H9 (cell line): Measurements from ENCODE around the gene PLEKHG5. TPM values are rescaled to one million over a fixed set of nuclear protein-coding genes. Genes with fewer than 3 reads are reported as not detected.
A peak's percentile ranks its signal among the peaks of the same experiment; 100 is the strongest.

Experiments used
- DNase-seq: peaks from one replicate; pipeline ENCODE4 v3.0.0-alpha.2; 2017
- H2AFZ ChIP-seq: one replicate; pipeline ENCODE4 v1.6.1; 2013; ENCODE audit warnings: mild to moderate bottlenecking, low read length, control low read depth, moderate library complexity
- H2AK5ac ChIP-seq: 2 replicates; pipeline ENCODE4 v1.6.1; 2013; ENCODE audit warnings: low read length, control low read depth, mixed read lengths; ENCODE audit not compliant: insufficient read length
- H2BK120ac ChIP-seq: one replicate; pipeline ENCODE4 v1.6.1; 2013; ENCODE audit warnings: low read depth, mild to moderate bottlenecking, low read length, control low read depth, inconsistent platforms; ENCODE audit not compliant: poor library complexity, severe bottlenecking
- H2BK12ac ChIP-seq: 2 replicates; pipeline ENCODE4 v1.6.1; 2013; ENCODE audit warnings: low read length, control low read depth, mixed read lengths, low read depth; ENCODE audit not compliant: insufficient read length
- H2BK15ac ChIP-seq: 2 replicates; pipeline ENCODE4 v1.6.1; 2013; ENCODE audit warnings: low read depth, low read length, control low read depth
- H2BK20ac ChIP-seq: one replicate; pipeline ENCODE4 v1.6.1; 2013; ENCODE audit warnings: low read depth, mild to moderate bottlenecking, low read length, control low read depth, inconsistent platforms; ENCODE audit not compliant: poor library complexity, severe bottlenecking
- H2BK5ac ChIP-seq: 2 replicates; pipeline ENCODE4 v1.6.1; 2013; ENCODE audit warnings: low read length, control low read depth, mixed read lengths; ENCODE audit not compliant: insufficient read length
- H3K14ac ChIP-seq: 2 replicates; pipeline ENCODE4 v1.6.1; 2013; ENCODE audit warnings: low read length, control low read depth; ENCODE audit not compliant: insufficient read depth
- H3K18ac ChIP-seq: 2 replicates; pipeline ENCODE4 v1.6.1; 2013; ENCODE audit warnings: low read depth, mild to moderate bottlenecking, mixed read lengths, low read length, control low read depth; ENCODE audit not compliant: insufficient read length
- H3K23ac ChIP-seq: 2 replicates; pipeline ENCODE4 v1.6.1; 2013; ENCODE audit warnings: low read length, control low read depth, mixed read lengths, low read depth; ENCODE audit not compliant: insufficient read length
- H3K23me2 ChIP-seq: 2 replicates; pipeline ENCODE4 v1.6.1; 2013; ENCODE audit warnings: low read depth, mild to moderate bottlenecking, mixed read lengths, low read length, control low read depth; ENCODE audit not compliant: insufficient read length, poor library complexity, severe bottlenecking
- H3K27ac ChIP-seq: 2 replicates; pipeline ENCODE4 v1.5.1; 2013; ENCODE audit warnings: low read length, control low read depth, mixed read lengths, low read depth; ENCODE audit not compliant: insufficient read length
- H3K27me3 ChIP-seq: 2 replicates; pipeline ENCODE4 v1.6.1; 2013; ENCODE audit warnings: low read length, control low read depth, inconsistent platforms; ENCODE audit not compliant: insufficient read depth
- H3K4ac ChIP-seq: 2 replicates; pipeline ENCODE4 v1.6.1; 2013; ENCODE audit warnings: low read depth, mild to moderate bottlenecking, control low read depth, inconsistent platforms, low read length, moderate library complexity
- H3K4me1 ChIP-seq: 2 replicates; pipeline ENCODE4 v1.6.1; 2013; ENCODE audit warnings: low read length, control low read depth, inconsistent platforms; ENCODE audit not compliant: insufficient read depth
- H3K4me2 ChIP-seq: 2 replicates; pipeline ENCODE4 v1.6.1; 2013; ENCODE audit warnings: low read length, control low read depth, mixed read lengths; ENCODE audit not compliant: insufficient read length, insufficient read depth
- H3K56ac ChIP-seq: 2 replicates; pipeline ENCODE4 v1.6.1; 2013; ENCODE audit warnings: low read depth, mild to moderate bottlenecking, mixed read lengths, low read length, control low read depth; ENCODE audit not compliant: insufficient read length
- H3K79me1 ChIP-seq: 2 replicates; pipeline ENCODE4 v1.6.1; 2013; ENCODE audit warnings: low read depth, mild to moderate bottlenecking, moderate library complexity, low read length, control low read depth, inconsistent platforms; ENCODE audit not compliant: insufficient read depth, poor library complexity, severe bottlenecking
- H3K79me2 ChIP-seq: 2 replicates; pipeline ENCODE4 v1.6.1; 2013; ENCODE audit warnings: low read length, control low read depth, inconsistent platforms; ENCODE audit not compliant: insufficient read depth
- H3K9ac ChIP-seq: 2 replicates; pipeline ENCODE4 v1.6.1; 2013; ENCODE audit warnings: low read length, control low read depth, mixed read lengths; ENCODE audit not compliant: insufficient read length; ENCODE audit errors: extremely low read depth
- H3K9me3 ChIP-seq: one replicate; pipeline ENCODE4 v1.6.1; 2013; ENCODE audit warnings: low read depth, low read length, inconsistent platforms; ENCODE audit not compliant: control insufficient read depth
- H3T11ph ChIP-seq: one replicate; pipeline ENCODE4 v1.6.1; 2013; ENCODE audit warnings: mild to moderate bottlenecking, low read length, control low read depth, inconsistent platforms
- H4K20me1 ChIP-seq: one replicate; pipeline ENCODE4 v1.6.1; 2013; ENCODE audit not compliant: control insufficient read depth, insufficient read length, insufficient read depth
- H4K5ac ChIP-seq: 2 replicates; pipeline ENCODE4 v1.6.1; 2013; ENCODE audit warnings: low read depth, mild to moderate bottlenecking, mixed read lengths, low read length, control low read depth; ENCODE audit not compliant: insufficient read length
- H4K8ac ChIP-seq: replicated peaks from 2 replicates; pipeline ENCODE4 v1.6.1; 2013; ENCODE audit warnings: low read length, control low read depth, mixed read lengths, low read depth; ENCODE audit not compliant: insufficient read length
- H4K91ac ChIP-seq: 2 replicates; pipeline ENCODE4 v1.6.1; 2013; ENCODE audit warnings: low read depth, mild to moderate bottlenecking, moderate library complexity, mixed read lengths, low read length, control low read depth; ENCODE audit not compliant: insufficient read length
- H3K27ac Mint-ChIP-seq, 3 experiments: 2 replicates in 2 of 3; 3 replicates in 1 of 3; pipeline ENCODE4 v1.8.0; 2020 to 2021; ENCODE audit warnings: mixed read lengths in 3 of 3, mild to moderate bottlenecking in 1 of 3, moderate library complexity in 1 of 3
- H3K27me3 Mint-ChIP-seq: 2 replicates; pipeline ENCODE4 v1.8.0; 2021; ENCODE audit warnings: low read depth, mild to moderate bottlenecking, moderate library complexity, mixed read lengths
- H3K36me3 Mint-ChIP-seq, 3 experiments: 2 replicates in 2 of 3; 3 replicates in 1 of 3; pipeline ENCODE4 v1.8.0; 2020 to 2021; ENCODE audit warnings: low read depth in 3 of 3, mixed read lengths in 3 of 3; ENCODE audit not compliant: insufficient read depth in 1 of 3
- H3K4me1 Mint-ChIP-seq, 2 experiments: 2 replicates each; pipeline ENCODE4 v1.8.0; 2020; ENCODE audit warnings: mixed read lengths in 2 of 2
- H3K4me3 Mint-ChIP-seq, 2 experiments: 2 replicates in 1 of 2; 3 replicates in 1 of 2; pipeline ENCODE4 v1.8.0; 2020 to 2021; ENCODE audit warnings: mild to moderate bottlenecking in 2 of 2, mixed read lengths in 2 of 2, moderate library complexity in 1 of 2
- H3K9me3 Mint-ChIP-seq, 2 experiments: 2 replicates in 1 of 2; 3 replicates in 1 of 2; pipeline ENCODE4 v1.8.0; 2020; ENCODE audit warnings: mild to moderate bottlenecking in 2 of 2, mixed read lengths in 2 of 2, moderate library complexity in 1 of 2
- CTCF ChIP-seq: fragments of 200-600 bp; sonication (generic); conservative IDR thresholded peaks from 3 replicates; pipeline ENCODE4 v1.8.0; 2021; ENCODE audit warnings: antibody characterized with exemption, mild to moderate bottlenecking
- WGBS: extraction: QIAGEN DNeasy Blood & Tissue Kit; methylation state at CpG from one replicate; pipeline ENCODE4 v1.1.7; 2013; ENCODE audit warnings: missing lambda C conversion rate, low lambda C conversion rate, mixed read lengths; ENCODE audit not compliant: insufficient read length; ENCODE audit errors: extremely low coverage; 5-methylcytosine and 5-hydroxymethylcytosine counted together
- total RNA-seq: library from RNA; stranded (reverse); gene quantifications from 2 replicates; pipeline ENCODE4 v1.2.1, GENCODE V29; 2021

Gene PLEKHG5
- total RNA-seq, 1 experiment from 2014 or later = 22.3 TPM

GRCh38 chr1:6519491-6519934 lies 28.0 kb upstream of the PLEKHG5 start:
- no peak overlapping the region for H2BK12ac ChIP-seq
- Mint-ChIP-seq H3K27me3 (no peaks in the 10 kb centered on the region), H3K27ac (peak overlapping the region; percentile 70 to 88 (median 80); a peak in 4 of 7 replicates), H3K4me1 (peaks cover 27 to 28% of the 10 kb centered on the region in 2 experiments), H3K36me3 (peaks cover 0 to 6% (median 4%) of the 10 kb centered on the region in 3 experiments; a peak in 3 of 7 replicates), H3K4me3 (no peak overlapping the region; a peak in 1 of 5 replicates), H3K9me3 (no peaks in the 10 kb centered on the region)
- no peak overlapping the region for H4K5ac ChIP-seq
- no peak for DNase-seq
- no peaks in the 10 kb centered on the region for H3K9me3 ChIP-seq
- H2BK120ac ChIP-seq = no peak overlapping the region
- H3K18ac ChIP-seq = no peak overlapping the region
- H3K9ac ChIP-seq = no peak overlapping the region
- no CpG with 5 or more reads among the region's 11 CpGs for WGBS
- no peaks in the 10 kb centered on the region for H3K79me1 ChIP-seq
- no peak for TF ChIP-seq CTCF
- no peaks in the 10 kb centered on the region for H3K4me1 ChIP-seq
- H3K4ac ChIP-seq = no peak overlapping the region
- H3K14ac ChIP-seq = 0 out of 2 replicates have a peak overlapping the region, but pooled peaks have one; percentile 20
- H3K4me2 ChIP-seq = no peak overlapping the region
- H2BK20ac ChIP-seq = no peak overlapping the region
- no peaks in the 10 kb centered on the region for H4K20me1 ChIP-seq
- no peak overlapping the region for H2BK15ac ChIP-seq
- H2BK5ac ChIP-seq = no peak overlapping the region
- no peak overlapping the region for H3K23ac ChIP-seq
- no peak overlapping the region for H4K8ac ChIP-seq
- no peak overlapping the region for H2AK5ac ChIP-seq
- H3K27me3 ChIP-seq = no peaks in the 10 kb centered on the region
- no peak overlapping the region for H3K27ac ChIP-seq
- H4K91ac ChIP-seq = no peak overlapping the region
- no peak overlapping the region for H2AFZ ChIP-seq
- no peaks in the 10 kb centered on the region for H3K79me2 ChIP-seq
- H3T11ph ChIP-seq = no peak overlapping the region
- H3K56ac ChIP-seq = no peak overlapping the region
- H3K23me2 ChIP-seq = no peaks in the 10 kb centered on the region
